ENCODE data around the gene CDH13.

DNA sequence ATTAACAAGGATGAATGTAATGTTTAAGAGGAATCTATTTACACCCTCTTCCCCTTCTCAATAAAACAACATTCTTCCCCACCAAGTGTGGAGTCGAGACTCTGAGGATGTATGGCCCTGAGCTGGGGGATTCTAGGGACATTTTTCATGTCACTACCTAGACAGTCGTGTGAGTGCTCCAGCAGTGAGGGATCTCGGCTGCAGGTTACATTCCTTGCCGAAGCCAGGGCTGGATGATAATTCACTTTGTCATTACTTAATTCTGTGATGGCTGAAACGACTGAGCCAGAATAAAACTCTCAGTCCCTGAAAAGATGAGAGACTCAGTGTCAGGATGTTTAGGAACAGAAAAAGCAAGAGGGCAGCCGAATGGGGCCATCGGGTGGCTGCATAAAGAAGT lies 1074.1 kb downstream of the CDH13 start:
- TF ChIP-seq, protein P1, sequence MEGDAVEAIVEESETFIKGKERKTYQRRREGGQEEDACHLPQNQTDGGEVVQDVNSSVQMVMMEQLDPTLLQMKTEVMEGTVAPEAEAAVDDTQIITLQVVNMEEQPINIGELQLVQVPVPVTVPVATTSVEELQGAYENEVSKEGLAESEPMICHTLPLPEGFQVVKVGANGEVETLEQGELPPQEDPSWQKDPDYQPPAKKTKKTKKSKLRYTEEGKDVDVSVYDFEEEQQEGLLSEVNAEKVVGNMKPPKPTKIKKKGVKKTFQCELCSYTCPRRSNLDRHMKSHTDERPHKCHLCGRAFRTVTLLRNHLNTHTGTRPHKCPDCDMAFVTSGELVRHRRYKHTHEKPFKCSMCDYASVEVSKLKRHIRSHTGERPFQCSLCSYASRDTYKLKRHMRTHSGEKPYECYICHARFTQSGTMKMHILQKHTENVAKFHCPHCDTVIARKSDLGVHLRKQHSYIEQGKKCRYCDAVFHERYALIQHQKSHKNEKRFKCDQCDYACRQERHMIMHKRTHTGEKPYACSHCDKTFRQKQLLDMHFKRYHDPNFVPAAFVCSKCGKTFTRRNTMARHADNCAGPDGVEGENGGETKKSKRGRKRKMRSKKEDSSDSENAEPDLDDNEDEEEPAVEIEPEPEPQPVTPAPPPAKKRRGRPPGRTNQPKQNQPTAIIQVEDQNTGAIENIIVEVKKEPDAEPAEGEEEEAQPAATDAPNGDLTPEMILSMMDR (conservative IDR thresholded peaks at IDR 0.05; ENCODE audit: low read length), result no peak
- no peak for TF ChIP-seq EZH2phosphoT487 (IDR thresholded peaks at IDR 0.05; ENCODE audit: borderline replicate concordance, low read depth, low read length)

Data from OCI-LY7 (cell line).